ENCODE data around the gene PHC2.

The PHC2 gene

GRCh38 chr1:33274446-33274845 lies 156.4 kb downstream of the PHC2 start:
- H3K9me3 ChIP-seq (ENCODE audit: insufficient read depth, low read depth, low read length), result no peaks in the 10 kb centered on the region
- no peak overlapping the region for H3K4me3 ChIP-seq (ENCODE audit: low read length, poor library complexity, severe bottlenecking)
- no peaks in the 10 kb centered on the region for H4K20me1 ChIP-seq (ENCODE audit: insufficient read depth, low read length, poor library complexity, severe bottlenecking)
- H3K79me2 ChIP-seq (ENCODE audit: insufficient read depth, low read length), result peaks cover 3% of the 10 kb centered on the region; the same call in 1 of the 2 replicates
- H3K27me3 ChIP-seq (ENCODE audit: insufficient read depth, low read length, poor library complexity, severe bottlenecking), result no peaks in the 10 kb centered on the region
- peaks cover 12% of the 10 kb centered on the region; the same call in 1 of the 2 replicates for H3K36me3 ChIP-seq (ENCODE audit: insufficient read depth, low read length)
- no peak overlapping the region for H3K4me2 ChIP-seq (ENCODE audit: low read depth, low read length, poor library complexity, severe bottlenecking)
- H3K9ac ChIP-seq (ENCODE audit: low read depth, low read length, poor library complexity, severe bottlenecking), result no peak overlapping the region
- no peak overlapping the region for H2AFZ ChIP-seq (ENCODE audit: low read length)
- no peaks in the 10 kb centered on the region for H3K9me2 ChIP-seq (replicated peaks; ENCODE audit: low read depth, low read length)
- TF ChIP-seq, protein P1, sequence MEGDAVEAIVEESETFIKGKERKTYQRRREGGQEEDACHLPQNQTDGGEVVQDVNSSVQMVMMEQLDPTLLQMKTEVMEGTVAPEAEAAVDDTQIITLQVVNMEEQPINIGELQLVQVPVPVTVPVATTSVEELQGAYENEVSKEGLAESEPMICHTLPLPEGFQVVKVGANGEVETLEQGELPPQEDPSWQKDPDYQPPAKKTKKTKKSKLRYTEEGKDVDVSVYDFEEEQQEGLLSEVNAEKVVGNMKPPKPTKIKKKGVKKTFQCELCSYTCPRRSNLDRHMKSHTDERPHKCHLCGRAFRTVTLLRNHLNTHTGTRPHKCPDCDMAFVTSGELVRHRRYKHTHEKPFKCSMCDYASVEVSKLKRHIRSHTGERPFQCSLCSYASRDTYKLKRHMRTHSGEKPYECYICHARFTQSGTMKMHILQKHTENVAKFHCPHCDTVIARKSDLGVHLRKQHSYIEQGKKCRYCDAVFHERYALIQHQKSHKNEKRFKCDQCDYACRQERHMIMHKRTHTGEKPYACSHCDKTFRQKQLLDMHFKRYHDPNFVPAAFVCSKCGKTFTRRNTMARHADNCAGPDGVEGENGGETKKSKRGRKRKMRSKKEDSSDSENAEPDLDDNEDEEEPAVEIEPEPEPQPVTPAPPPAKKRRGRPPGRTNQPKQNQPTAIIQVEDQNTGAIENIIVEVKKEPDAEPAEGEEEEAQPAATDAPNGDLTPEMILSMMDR (conservative IDR thresholded peaks at IDR 0.05; ENCODE audit: low read length), result no peak
- no peak for TF ChIP-seq EZH2phosphoT487 (IDR thresholded peaks at IDR 0.05; ENCODE audit: borderline replicate concordance)
- H3F3A ChIP-seq (ENCODE audit: low read depth), result no peaks in the 10 kb centered on the region
- H3K4me1 ChIP-seq (ENCODE audit: insufficient read depth, low read length, poor library complexity, severe bottlenecking), result peaks cover 4% of the 10 kb centered on the region

GRCh38 chr1:33273961-33274371 lies 156.9 kb downstream of the PHC2 start:
- no peak for TF ChIP-seq EZH2phosphoT487 (IDR thresholded peaks at IDR 0.05; ENCODE audit: borderline replicate concordance)
- Histone ChIP-seq H3F3A (ENCODE audit: low read depth) (no peaks in the 10 kb centered on the region), H3K9me3 (ENCODE audit: insufficient read depth, low read depth, low read length) (no peaks in the 10 kb centered on the region), H3K79me2 (ENCODE audit: insufficient read depth, low read length) (peaks cover 3% of the 10 kb centered on the region; the same call in 1 of the 2 replicates), H3K4me1 (ENCODE audit: insufficient read depth, low read length, poor library complexity, severe bottlenecking) (peaks cover 4% of the 10 kb centered on the region), H3K27me3 (ENCODE audit: insufficient read depth, low read length, poor library complexity, severe bottlenecking) (no peaks in the 10 kb centered on the region), H3K4me2 (ENCODE audit: low read depth, low read length, poor library complexity, severe bottlenecking) (no peak overlapping the region), H2AFZ (ENCODE audit: low read length) (no peak overlapping the region), H3K4me3 (ENCODE audit: low read length, poor library complexity, severe bottlenecking) (no peak overlapping the region), H3K9me2 (replicated peaks; ENCODE audit: low read depth, low read length) (no peaks in the 10 kb centered on the region), H3K9ac (ENCODE audit: low read depth, low read length, poor library complexity, severe bottlenecking) (no peak overlapping the region), H4K20me1 (ENCODE audit: insufficient read depth, low read length, poor library complexity, severe bottlenecking) (no peaks in the 10 kb centered on the region), H3K36me3 (ENCODE audit: insufficient read depth, low read length) (peaks cover 12% of the 10 kb centered on the region; the same call in 1 of the 2 replicates)
